ENCODE results near the gene CDH23. TPM values are rescaled to one million over a fixed set of nuclear protein-coding genes. Genes with fewer than 3 reads are reported as not detected.

The CDH23 gene
- total RNA-seq, 2 experiments from 2014 or later: 0.16 to 0.61 TPM

DNA sequence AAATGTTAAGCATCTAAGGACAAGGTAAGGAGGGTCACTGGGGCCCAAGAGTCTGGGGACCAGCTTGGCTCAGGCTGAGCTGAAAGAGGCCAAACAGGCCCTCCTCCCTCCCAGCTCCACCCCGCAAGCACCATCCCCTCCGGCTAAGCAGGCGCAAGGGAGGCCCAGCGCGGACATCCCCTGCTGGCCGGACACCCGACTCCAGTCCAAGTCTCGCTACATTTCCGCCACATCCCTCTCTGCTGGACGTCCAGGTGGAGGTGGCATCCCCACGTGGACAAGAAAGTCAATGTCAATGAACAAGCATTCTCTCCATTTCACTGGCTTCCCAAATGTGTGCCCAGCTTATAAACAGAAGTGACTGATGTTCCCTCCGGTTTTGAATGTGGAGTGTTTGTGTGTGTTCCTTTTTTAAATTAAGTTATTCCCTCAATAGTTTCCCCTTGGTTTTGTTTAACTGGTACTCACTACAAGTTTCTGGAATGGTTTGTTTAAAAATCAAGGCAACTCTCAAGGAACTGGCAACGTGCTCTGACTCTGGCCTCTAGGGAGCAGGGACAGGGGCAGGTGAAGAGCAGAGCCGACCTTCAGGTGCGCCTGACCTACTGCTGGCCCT, 418.9 kb downstream of the CDH23 start:
- CTCF ChIA-PET: interaction anchor here (1.1 to 5.7 kb wide), 2 partner anchors 42 to 81 kb away, joined by 3 to 47 read pairs; partner anchors contain the start of gene VSIR
- DNase-seq (no peak), ATAC-seq (no peak)
- H3K27me3 Mint-ChIP-seq: no peaks in the 10 kb centered on the region
- H3K4me1 Mint-ChIP-seq: peaks cover 2% of the 10 kb centered on the region
- no peak overlapping the region for H3K27ac Mint-ChIP-seq
- H3K4me3 Mint-ChIP-seq: no peak overlapping the region
- no peaks in the 10 kb centered on the region for H3K9me3 Mint-ChIP-seq (ENCODE audit: low read depth)
- peaks cover 8% of the 10 kb centered on the region for H3K36me3 Mint-ChIP-seq

DNA sequence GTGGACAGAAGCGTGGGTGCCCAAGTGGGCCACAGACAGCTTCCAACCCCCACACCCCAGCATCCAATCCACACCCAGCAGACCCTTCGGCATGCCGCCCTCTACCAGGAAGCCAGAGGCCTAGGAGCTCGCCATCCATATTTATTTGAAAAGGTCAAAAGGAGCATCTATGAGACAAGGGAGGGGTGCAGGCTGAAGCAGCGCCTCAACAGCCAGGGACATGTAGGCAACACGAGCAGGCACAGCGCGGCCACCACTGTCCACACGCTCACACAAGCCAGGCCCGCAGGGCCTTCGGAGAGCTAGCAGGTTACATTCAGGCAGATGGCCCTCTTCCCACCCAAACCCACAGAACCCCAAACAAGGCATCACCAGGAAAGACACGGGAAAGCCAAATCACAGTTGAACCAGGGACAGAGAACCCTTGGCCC, 419.7 kb downstream of the CDH23 start:
- CTCF ChIA-PET: interaction anchor here (0.8 to 0.9 kb wide), 2 partner anchors 20 to 43 kb away, joined by 3 read pairs; no protein-coding TSS in a partner anchor

DNA sequence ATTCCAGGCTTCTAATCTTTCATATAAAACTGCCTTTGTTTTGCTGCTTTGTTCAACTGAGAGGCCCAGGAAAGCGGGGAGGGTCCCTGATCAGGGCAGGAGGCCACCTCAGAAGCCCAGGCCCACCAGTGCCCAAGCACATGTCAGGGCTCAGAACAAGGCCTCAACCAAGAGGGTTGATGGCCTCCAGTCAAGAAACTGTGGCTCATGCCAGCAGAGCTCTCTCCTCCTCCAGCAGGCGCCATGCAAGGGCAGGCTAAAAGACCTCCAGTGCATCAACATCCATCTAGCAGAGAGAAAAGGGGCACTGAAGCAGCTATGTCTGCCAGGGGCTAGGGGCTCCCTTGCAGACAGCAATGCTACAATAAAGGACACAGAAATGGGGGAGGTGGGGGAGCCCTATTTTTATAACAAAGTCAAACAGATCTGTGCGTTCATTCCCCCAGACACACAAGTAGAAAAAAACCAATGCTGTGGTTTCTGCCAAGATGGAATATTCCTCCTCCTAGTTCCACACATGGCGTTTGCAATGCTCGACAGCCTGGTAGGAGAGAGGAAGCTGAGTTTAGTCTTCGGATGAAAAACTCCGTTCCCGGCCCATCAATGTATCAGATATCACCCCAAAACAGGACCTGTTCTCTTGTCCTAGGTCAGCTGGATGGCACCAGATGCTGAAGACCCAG, 420.4 kb downstream of the CDH23 start:
- Mint-ChIP-seq H3K9me3 (ENCODE audit: low read depth) (no peaks in the 10 kb centered on the region), H3K27ac (no peak overlapping the region), H3K4me1 (peaks cover 11% of the 10 kb centered on the region), H3K27me3 (no peaks in the 10 kb centered on the region), H3K4me3 (no peak overlapping the region), H3K36me3 (peaks cover 13% of the 10 kb centered on the region)
- CTCF ChIA-PET: interaction anchor here (0.8 to 0.9 kb wide), 2 partner anchors 20 to 43 kb away, joined by 3 read pairs; no protein-coding TSS in a partner anchor
- ATAC-seq: no peak
- DNase-seq: no peak

More for the DNA sequence above, 419.7 kb downstream of the CDH23 start:
- H3K4me1 Mint-ChIP-seq: peaks cover 6% of the 10 kb centered on the region
- H3K27ac Mint-ChIP-seq: no peak overlapping the region
- no peak for ATAC-seq
- H3K36me3 Mint-ChIP-seq: peaks cover 13% of the 10 kb centered on the region
- no peak for DNase-seq
- H3K27me3 Mint-ChIP-seq: no peaks in the 10 kb centered on the region
- H3K9me3 Mint-ChIP-seq (ENCODE audit: low read depth): no peaks in the 10 kb centered on the region
- H3K4me3 Mint-ChIP-seq: no peak overlapping the region

DNA sequence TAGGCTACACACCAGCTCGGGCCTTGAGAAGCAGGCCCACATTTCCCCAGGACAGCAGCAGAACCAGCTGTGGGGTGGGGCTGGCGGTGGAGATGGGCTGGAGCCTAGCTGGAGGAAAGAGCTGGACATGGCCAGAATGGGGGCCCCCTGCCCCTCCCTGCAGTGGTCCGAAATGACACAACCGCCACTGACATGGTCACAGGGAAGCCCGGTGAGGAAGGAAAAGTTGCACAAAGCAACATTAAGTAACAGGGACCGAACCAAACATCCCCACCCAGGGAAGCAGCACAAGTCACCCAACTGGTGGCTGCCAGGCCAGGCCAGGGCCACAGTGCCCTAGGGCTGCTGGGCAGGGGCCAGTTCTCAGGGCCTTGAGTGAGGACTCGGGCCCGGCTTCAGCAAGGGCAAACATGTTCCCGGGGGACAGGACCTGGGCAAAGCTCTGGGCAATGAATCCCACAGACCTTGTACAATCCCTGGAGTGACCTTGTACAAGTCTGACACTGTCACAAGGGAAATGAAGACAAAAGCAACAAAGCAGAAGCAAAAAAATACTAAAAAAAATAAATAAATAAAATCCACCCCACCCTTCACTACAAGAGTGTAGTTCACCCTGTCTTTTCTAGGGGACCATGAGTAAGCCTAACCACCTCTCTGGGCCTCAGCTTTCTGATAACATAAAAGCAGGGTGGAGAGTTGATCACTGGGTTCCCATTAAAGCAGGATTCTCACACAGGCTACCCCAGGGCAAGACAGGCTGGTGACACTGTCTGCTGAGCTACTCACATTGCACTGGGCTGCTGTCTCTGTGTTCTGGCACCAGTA, 421.3 kb downstream of the CDH23 start:
- ATAC-seq (no peak), DNase-seq (no peak)
- CTCF ChIA-PET: interaction anchor here (1.0 to 1.6 kb wide), 3 partner anchors 45 to 110 kb away, joined by 3 to 6 read pairs (median 3); partner anchors contain the start of gene VSIR
- Mint-ChIP-seq H3K4me3 (no peak overlapping the region), H3K27ac (no peak overlapping the region), H3K27me3 (no peaks in the 10 kb centered on the region), H3K9me3 (ENCODE audit: low read depth) (no peaks in the 10 kb centered on the region), H3K36me3 (peaks cover 13% of the 10 kb centered on the region), H3K4me1 (peaks cover 19% of the 10 kb centered on the region)

DNA sequence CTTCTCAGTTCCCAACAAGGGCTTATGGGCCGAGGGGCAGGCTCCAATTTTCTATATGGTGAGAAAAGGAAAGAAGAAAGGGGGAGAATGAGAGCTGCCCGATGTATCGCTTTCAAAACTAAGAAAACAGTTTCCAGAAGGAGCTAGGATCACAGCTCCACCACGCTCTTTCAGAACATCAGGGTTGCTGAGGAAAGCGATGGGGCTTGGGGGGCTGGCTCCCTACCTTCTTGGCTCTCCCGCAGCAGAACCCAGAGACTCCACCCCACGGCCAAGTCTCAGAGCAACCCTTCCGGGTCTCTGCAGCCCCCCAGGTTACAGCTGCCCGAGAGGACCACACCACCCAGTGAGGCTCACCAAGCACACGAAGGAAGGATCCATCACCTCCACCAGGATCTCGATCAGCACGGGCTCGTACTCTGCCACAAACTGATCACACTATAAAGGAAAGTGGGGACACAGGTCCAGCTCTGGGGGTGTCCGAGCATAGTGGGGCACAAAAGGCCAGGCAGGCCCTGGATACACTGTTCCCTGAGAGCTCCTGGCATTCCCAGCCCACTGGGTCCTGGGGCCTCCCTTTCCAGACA, 422.0 kb downstream of the CDH23 start:
- Mint-ChIP-seq H3K9me3 (ENCODE audit: low read depth) (no peaks in the 10 kb centered on the region), H3K27ac (no peak overlapping the region), H3K36me3 (peaks cover 16% of the 10 kb centered on the region), H3K27me3 (no peaks in the 10 kb centered on the region), H3K4me1 (peaks cover 19% of the 10 kb centered on the region), H3K4me3 (no peak overlapping the region)
- ATAC-seq (no peak), DNase-seq (no peak)
- CTCF ChIA-PET: interaction anchor here (0.6 to 1.6 kb wide), 5 partner anchors 45 to 504 kb away, joined by 3 to 6 read pairs (median 3); partner anchors contain the start of gene VSIR

DNA sequence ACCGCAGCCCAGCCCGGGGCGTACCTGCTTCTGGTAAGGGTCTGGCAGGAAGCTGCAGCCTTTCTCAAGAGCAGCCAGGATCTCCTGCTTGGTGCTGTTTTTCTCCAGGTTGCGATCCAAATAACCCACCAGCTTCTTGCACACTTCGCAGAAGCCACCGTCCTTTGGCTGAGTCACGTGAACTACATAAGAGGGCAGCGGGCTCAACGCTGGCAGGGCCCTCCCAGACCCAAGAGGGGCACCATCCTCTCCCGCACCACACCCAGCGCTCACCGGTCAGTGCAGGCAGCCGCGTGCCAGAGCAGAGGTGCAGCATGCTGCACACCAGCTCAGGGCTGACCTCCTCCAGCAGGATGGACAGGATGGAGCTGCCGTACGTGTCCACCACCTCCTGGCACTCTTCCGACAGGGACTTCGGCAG, 422.7 kb downstream of the CDH23 start:
- ATAC-seq: no peak
- H3K27ac Mint-ChIP-seq: no peak overlapping the region

DNA sequence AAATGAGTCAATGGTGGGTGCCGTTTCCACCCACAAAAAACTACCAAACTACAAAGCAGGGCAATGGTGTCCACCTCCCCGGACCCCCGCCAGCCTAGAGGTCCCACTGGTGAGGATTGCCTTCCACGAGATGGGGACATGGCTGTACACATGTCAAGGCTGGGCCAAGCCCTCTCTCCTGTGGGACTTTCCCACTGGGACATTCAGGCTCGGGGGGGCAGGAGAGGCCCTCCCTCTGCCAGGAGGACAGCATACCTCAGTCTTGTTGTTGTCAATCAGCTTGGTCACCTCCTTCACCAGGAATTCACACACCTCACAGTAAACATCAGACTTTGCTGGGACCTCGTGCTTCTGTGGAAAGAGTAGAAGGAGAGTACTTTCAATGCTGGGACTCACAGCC, 423.3 kb downstream of the CDH23 start:
- CTCF ChIA-PET: interaction anchor here (0.9 to 1.6 kb wide), 2 partner anchors 77 to 123 kb away, joined by 3 to 6 read pairs; no protein-coding TSS in a partner anchor
- Mint-ChIP-seq H3K27me3 (no peaks in the 10 kb centered on the region), H3K9me3 (ENCODE audit: low read depth) (no peaks in the 10 kb centered on the region), H3K4me1 (peaks cover 19% of the 10 kb centered on the region), H3K27ac (no peak overlapping the region), H3K36me3 (peaks cover 19% of the 10 kb centered on the region), H3K4me3 (no peak overlapping the region)
- ATAC-seq (no peak), DNase-seq (no peak)

More for the DNA sequence above, 422.7 kb downstream of the CDH23 start:
- Mint-ChIP-seq H3K27me3 (no peaks in the 10 kb centered on the region), H3K36me3 (peaks cover 16% of the 10 kb centered on the region), H3K4me1 (peaks cover 19% of the 10 kb centered on the region), H3K4me3 (no peak overlapping the region), H3K9me3 (ENCODE audit: low read depth) (no peaks in the 10 kb centered on the region)
- no peak for DNase-seq
- CTCF ChIA-PET: interaction anchor here (0.9 to 1.6 kb wide), 4 partner anchors 46 to 122 kb away, joined by 3 to 6 read pairs (median 3); partner anchors contain the start of gene VSIR

DNA sequence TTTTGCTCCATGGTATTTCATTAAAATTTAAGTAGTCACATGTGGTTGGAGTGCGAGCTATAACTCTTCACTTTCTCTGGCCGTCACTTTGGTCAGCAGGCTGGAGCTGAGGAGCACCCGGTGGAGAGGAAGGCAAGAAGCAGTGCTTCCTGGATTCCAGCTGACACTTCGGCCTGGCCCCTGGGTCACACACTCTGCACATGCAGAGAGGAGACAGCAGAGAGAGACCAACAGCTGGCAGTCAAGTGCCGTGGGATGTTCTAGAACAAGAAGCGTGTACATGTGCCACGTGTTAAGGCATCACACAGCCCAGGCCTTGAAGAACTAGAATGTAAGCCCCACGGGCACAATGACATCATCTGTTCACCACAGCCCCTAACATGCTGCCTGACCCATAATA, 424.2 kb downstream of the CDH23 start:
- Mint-ChIP-seq H3K4me3 (no peak overlapping the region), H3K4me1 (peaks cover 19% of the 10 kb centered on the region), H3K27ac (no peak overlapping the region), H3K27me3 (no peaks in the 10 kb centered on the region), H3K36me3 (peaks cover 22% of the 10 kb centered on the region), H3K9me3 (ENCODE audit: low read depth) (no peaks in the 10 kb centered on the region)
- CTCF ChIA-PET: interaction anchor here (1.0 kb wide), 1 partner anchor 75 kb away, joined by 3 read pairs; no protein-coding TSS in a partner anchor
- ATAC-seq: no peak
- no peak for DNase-seq

DNA sequence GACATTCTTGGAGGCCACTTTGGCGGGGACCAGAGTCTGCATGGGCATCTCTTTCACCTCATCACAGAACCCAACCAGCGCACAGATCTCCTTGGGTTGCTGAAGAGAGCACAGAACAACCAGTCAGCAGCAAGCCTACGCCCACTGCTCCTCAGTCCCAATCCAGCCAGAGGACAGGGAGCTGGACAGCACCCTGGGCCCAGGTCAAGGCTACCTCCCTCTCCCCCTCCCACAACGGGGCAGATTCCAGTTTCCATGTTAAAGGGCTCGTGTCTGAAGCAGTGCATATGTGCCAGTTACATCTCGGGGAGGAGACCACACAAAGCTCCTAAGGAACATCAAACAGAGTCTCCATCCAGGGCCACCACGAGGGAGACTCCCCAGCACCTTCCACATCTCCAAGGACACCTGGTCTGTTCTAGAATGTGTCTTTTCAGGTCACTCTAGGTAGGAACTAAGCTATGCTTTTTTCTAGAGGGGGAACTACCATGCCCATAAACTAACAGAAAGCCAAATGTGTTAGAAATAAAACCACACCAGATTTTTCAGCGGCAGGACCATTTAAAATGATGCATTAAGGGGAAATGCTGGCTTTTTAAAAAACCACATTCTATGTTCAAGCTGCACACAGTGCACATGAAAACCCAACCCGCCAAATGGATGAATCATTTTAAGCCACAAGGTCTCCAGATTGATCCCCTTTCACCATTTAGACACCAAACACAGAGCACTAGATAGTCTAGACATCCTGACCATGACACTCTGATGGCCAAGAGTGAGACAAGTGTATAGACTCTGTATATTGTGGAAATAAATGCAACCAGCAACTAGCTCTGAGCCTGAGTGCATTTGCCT, 425.4 kb downstream of the CDH23 start:
- Mint-ChIP-seq H3K27me3 (no peaks in the 10 kb centered on the region), H3K36me3 (peaks cover 28% of the 10 kb centered on the region), H3K4me1 (peaks cover 19% of the 10 kb centered on the region), H3K9me3 (ENCODE audit: low read depth) (no peaks in the 10 kb centered on the region), H3K27ac (no peak overlapping the region), H3K4me3 (no peak overlapping the region)
- peak; percentile 79 for ATAC-seq
- CTCF ChIA-PET: interaction anchor here (0.7 to 1.7 kb wide), 8 partner anchors 10 to 773 kb away, joined by 3 to 11 read pairs (median 4); no protein-coding TSS in a partner anchor
- peak; percentile 65 for DNase-seq

DNA sequence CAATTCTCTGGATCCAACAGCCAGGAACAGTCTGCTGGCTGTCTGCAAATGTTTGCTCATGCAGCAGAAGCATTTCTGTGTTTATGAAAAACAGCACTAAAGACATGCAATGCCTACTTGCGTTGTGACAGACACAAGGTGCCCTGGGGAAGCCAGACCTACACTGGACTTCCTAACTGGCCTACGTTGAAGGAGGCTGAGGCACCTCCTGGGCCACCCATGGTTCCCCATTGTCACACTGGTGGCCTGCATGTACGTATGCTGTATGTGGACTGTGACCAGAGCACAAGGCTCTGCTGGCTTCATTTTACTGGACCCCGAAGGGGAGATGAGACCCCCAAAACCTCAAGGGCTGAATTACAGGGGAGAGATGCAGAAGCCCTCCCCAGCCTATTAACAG, 426.6 kb downstream of the CDH23 start:
- Mint-ChIP-seq H3K27ac (no peak overlapping the region), H3K27me3 (no peaks in the 10 kb centered on the region), H3K4me1 (peaks cover 19% of the 10 kb centered on the region), H3K4me3 (no peak overlapping the region), H3K36me3 (peaks cover 28% of the 10 kb centered on the region), H3K9me3 (ENCODE audit: low read depth) (no peaks in the 10 kb centered on the region)
- CTCF ChIA-PET: interaction anchor here (1.6 to 1.7 kb wide), 2 partner anchors 14 to 126 kb away, joined by 3 to 4 read pairs; no protein-coding TSS in a partner anchor
- ATAC-seq: no peak
- no peak for DNase-seq

DNA sequence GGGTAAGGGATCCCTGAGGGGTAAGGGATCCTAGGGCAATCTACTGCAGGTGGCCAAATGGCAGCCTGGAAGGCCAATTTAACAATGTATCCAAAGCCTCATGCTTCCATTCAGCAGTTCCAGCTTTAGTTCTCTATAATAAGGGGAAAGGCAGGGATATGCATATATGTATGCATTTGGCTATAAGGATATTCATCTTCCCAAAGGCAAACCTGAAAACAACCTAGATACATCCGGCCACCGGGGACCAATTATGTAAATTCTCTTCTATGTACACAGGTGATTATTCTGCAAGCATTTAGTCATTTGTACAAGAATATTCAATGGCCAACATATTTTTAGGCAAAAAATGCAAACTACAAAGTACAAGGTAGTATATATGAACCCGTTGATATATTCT, 427.6 kb downstream of the CDH23 start:
- H3K27me3 Mint-ChIP-seq: no peaks in the 10 kb centered on the region
- ATAC-seq (no peak), DNase-seq (no peak)
- no peaks in the 10 kb centered on the region for H3K9me3 Mint-ChIP-seq (ENCODE audit: low read depth)
- no peak overlapping the region for H3K4me3 Mint-ChIP-seq
- H3K4me1 Mint-ChIP-seq: peaks cover 19% of the 10 kb centered on the region
- CTCF ChIA-PET: interaction anchor here (1.4 kb wide), 1 partner anchor 37 kb away, joined by 3 read pairs; no protein-coding TSS in a partner anchor
- peaks cover 29% of the 10 kb centered on the region for H3K36me3 Mint-ChIP-seq
- H3K27ac Mint-ChIP-seq: no peak overlapping the region

DNA sequence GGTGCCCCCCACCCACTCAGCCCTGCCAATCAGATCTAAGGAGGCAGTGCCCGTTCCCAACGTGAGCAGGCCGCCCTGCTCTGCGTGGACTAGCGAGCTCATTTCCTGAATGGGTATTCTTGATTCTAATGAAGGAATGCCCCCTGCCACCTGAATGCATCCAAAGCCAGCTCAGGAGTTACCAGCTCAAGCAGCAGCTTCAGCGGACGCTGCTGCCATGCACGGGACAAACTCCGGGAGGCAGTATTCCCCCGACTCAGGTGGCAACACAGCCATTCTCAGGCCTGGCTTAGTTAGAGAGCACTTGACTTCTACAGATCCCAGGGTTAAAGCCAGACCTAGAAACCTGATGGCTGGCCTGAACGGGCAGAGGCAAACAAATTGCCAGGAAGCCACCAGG, 428.5 kb downstream of the CDH23 start:
- Mint-ChIP-seq H3K27me3 (no peaks in the 10 kb centered on the region), H3K36me3 (peaks cover 28% of the 10 kb centered on the region), H3K9me3 (ENCODE audit: low read depth) (no peaks in the 10 kb centered on the region), H3K4me1 (peaks cover 19% of the 10 kb centered on the region), H3K4me3 (no peak overlapping the region), H3K27ac (no peak overlapping the region)
- CTCF ChIA-PET: interaction anchor here (0.5 to 1.4 kb wide), 3 partner anchors 10 to 71 kb away, joined by 3 to 4 read pairs (median 3); no protein-coding TSS in a partner anchor
- ATAC-seq (no peak), DNase-seq (no peak)
